ENCODE measurements around the gene C6orf163. TPM values are rescaled to one million over a fixed set of nuclear protein-coding genes. Genes with fewer than 3 reads are reported as not detected.

The C6orf163 gene
- total RNA-seq, 1 experiment from 2014 or later: 1.2 TPM

GRCh38 chr6:87395431-87395830 is 50.8 kb downstream of the C6orf163 start:
- Histone ChIP-seq H2BK5ac (ENCODE audit: insufficient read length, low read length) (no peak overlapping the region), H2BK15ac (ENCODE audit: low read depth, low read length) (no peak overlapping the region), H3K4me1 (ENCODE audit: insufficient read depth, low read length) (no peaks in the 10 kb centered on the region), H3K14ac (ENCODE audit: insufficient read depth, low read length) (no peak overlapping the region), H2BK120ac (ENCODE audit: low read depth, low read length, poor library complexity, severe bottlenecking) (no peak overlapping the region), H2BK20ac (ENCODE audit: low read depth, low read length, poor library complexity, severe bottlenecking) (no peak overlapping the region), H2AFZ (ENCODE audit: low read length) (no peak overlapping the region), H3K27ac (ENCODE audit: insufficient read length, low read depth, low read length) (no peak overlapping the region), H3K18ac (ENCODE audit: insufficient read length, low read depth, low read length) (no peak overlapping the region), H2AK5ac (ENCODE audit: insufficient read length, low read length) (no peak overlapping the region), H3K56ac (ENCODE audit: insufficient read length, low read depth, low read length) (no peak overlapping the region), H3K9ac (ENCODE audit: extremely low read depth, insufficient read length, low read length) (no peak overlapping the region), H4K8ac (replicated peaks; ENCODE audit: insufficient read length, low read depth, low read length) (no peak overlapping the region), H3K23ac (ENCODE audit: insufficient read length, low read depth, low read length) (no peak overlapping the region), H3K23me2 (ENCODE audit: insufficient read length, low read depth, low read length, poor library complexity, severe bottlenecking) (no peaks in the 10 kb centered on the region), H3K4ac (ENCODE audit: low read depth, low read length) (no peak overlapping the region), H4K5ac (ENCODE audit: insufficient read length, low read depth, low read length) (no peak overlapping the region), H3K79me1 (ENCODE audit: insufficient read depth, low read depth, low read length, poor library complexity, severe bottlenecking) (no peaks in the 10 kb centered on the region), H3K4me2 (ENCODE audit: insufficient read depth, insufficient read length, low read length) (no peak overlapping the region), H4K91ac (ENCODE audit: insufficient read length, low read depth, low read length) (no peak overlapping the region), H3K9me3 (ENCODE audit: control insufficient read depth, low read depth, low read length) (no peaks in the 10 kb centered on the region), H4K20me1 (ENCODE audit: control insufficient read depth, insufficient read depth, insufficient read length) (no peaks in the 10 kb centered on the region), H3K27me3 (ENCODE audit: insufficient read depth, low read length) (no peaks in the 10 kb centered on the region), H2BK12ac (ENCODE audit: insufficient read length, low read depth, low read length) (no peak overlapping the region), H3K79me2 (ENCODE audit: insufficient read depth, low read length) (no peaks in the 10 kb centered on the region), H3T11ph (ENCODE audit: low read length) (no peak overlapping the region)
- H3K4me1 Mint-ChIP-seq: no peaks in the 10 kb centered on the region
- no peak for DNase-seq
- H3K4me3 Mint-ChIP-seq: no peak overlapping the region
- H3K9me3 Mint-ChIP-seq: no peaks in the 10 kb centered on the region
- WGBS (ENCODE audit: extremely low coverage, insufficient read length, low lambda C conversion rate): no CpG with 5 or more reads among the region's 2 CpGs
- H3K27me3 Mint-ChIP-seq (ENCODE audit: low read depth): peaks cover 3% of the 10 kb centered on the region; the same call in 1 of the 2 replicates
- H3K36me3 Mint-ChIP-seq (ENCODE audit: insufficient read depth in 1 of 3, low read depth in 3 of 3): no peaks in the 10 kb centered on the region
- H3K27ac Mint-ChIP-seq: no peak overlapping the region
- no peak for TF ChIP-seq CTCF (conservative IDR thresholded peaks at IDR 0.05)

Measured in H9 (cell line).